ENCODE data around the gene RPP14. TPM values are rescaled to one million over a fixed set of nuclear protein-coding genes. Genes with fewer than 3 reads are reported as not detected.
A peak's percentile ranks its signal among the peaks of the same experiment; 100 is the strongest.

The RPP14 gene
- total RNA-seq, 2 experiments from 2014 or later = 12.8 to 20.3 TPM

GRCh38 chr3:58358092-58358491 is 52.0 kb downstream of the RPP14 start:
- peaks cover 97% of the 10 kb centered on the region for H3K79me2 ChIP-seq (ENCODE audit: insufficient read depth, low read depth, low read length)
- no peaks in the 10 kb centered on the region for H4K20me1 ChIP-seq (ENCODE audit: insufficient read depth, low read length)
- no peak for DNase-seq (ENCODE audit: low spot score)
- H3K9me3 ChIP-seq (ENCODE audit: low read length) = no peaks in the 10 kb centered on the region
- intact Hi-C loops (cut with micrococcal nuclease; ENCODE audit: unreplicated experiment) = no loop called here
- H3K4me3 ChIP-seq (ENCODE audit: low read depth, low read length, poor library complexity, severe bottlenecking) = no peak overlapping the region
- H3K4me2 ChIP-seq (ENCODE audit: low read length) = no peak overlapping the region
- H3K36me3 ChIP-seq (ENCODE audit: insufficient read depth, low read length) = peaks cover 54% of the 10 kb centered on the region
- ChIA-PET POLR2A (interaction anchor here (0.5 to 13.7 kb wide), 3 partner anchors 8 to 24 kb away, joined by 3 to 711 read pairs (median 4); partner anchors contain the start of gene PXK), CTCF (ENCODE audit: unreplicated experiment) (no interaction called here)
- H3K4me1 ChIP-seq (ENCODE audit: insufficient read depth, low read length, poor library complexity, severe bottlenecking) = peaks cover 72% of the 10 kb centered on the region
- H3K27ac ChIP-seq (ENCODE audit: low read depth, low read length, poor library complexity, severe bottlenecking) = peak overlapping the region; percentile 99
- TF ChIP-seq CTCF (conservative IDR thresholded peaks at IDR 0.05; ENCODE audit: low read length) (peak; percentile 55), EZH2phosphoT487 (IDR thresholded peaks at IDR 0.05; ENCODE audit: borderline replicate concordance, low read depth, low read length) (no peak)
- H3K9me2 ChIP-seq (ENCODE audit: insufficient read depth, low read length) = no peaks in the 10 kb centered on the region
- H2AFZ ChIP-seq (ENCODE audit: low read length) = no peak overlapping the region
- no TSS peak for BruUV-seq (replicated peaks)

GRCh38 chr3:58358808-58359207 is 52.8 kb downstream of the RPP14 start:
- Histone ChIP-seq H3K4me1 (ENCODE audit: insufficient read depth, low read length, poor library complexity, severe bottlenecking) (peaks cover 64% of the 10 kb centered on the region), H3K9me2 (ENCODE audit: insufficient read depth, low read length) (no peaks in the 10 kb centered on the region), H3K36me3 (ENCODE audit: insufficient read depth, low read length) (peaks cover 53% of the 10 kb centered on the region), H3K4me3 (ENCODE audit: low read depth, low read length, poor library complexity, severe bottlenecking) (no peak overlapping the region), H2AFZ (ENCODE audit: low read length) (no peak overlapping the region), H3K79me2 (ENCODE audit: insufficient read depth, low read depth, low read length) (peaks cover 97% of the 10 kb centered on the region), H3K9me3 (ENCODE audit: low read length) (no peaks in the 10 kb centered on the region), H3K4me2 (ENCODE audit: low read length) (no peak overlapping the region), H3K27ac (ENCODE audit: low read depth, low read length, poor library complexity, severe bottlenecking) (no peak overlapping the region), H4K20me1 (ENCODE audit: insufficient read depth, low read length) (no peaks in the 10 kb centered on the region)
- ChIA-PET POLR2A (interaction anchor here (1.4 to 2.3 kb wide), 2 partner anchors 9 to 11 kb away, joined by 6 to 9 read pairs; no protein-coding TSS in a partner anchor), CTCF (ENCODE audit: unreplicated experiment) (no interaction called here)
- TF ChIP-seq CTCF (conservative IDR thresholded peaks at IDR 0.05; ENCODE audit: low read length) = no peak
- TF ChIP-seq EZH2phosphoT487 (IDR thresholded peaks at IDR 0.05; ENCODE audit: borderline replicate concordance, low read depth, low read length) = no peak
- intact Hi-C loops (cut with micrococcal nuclease; ENCODE audit: unreplicated experiment) = no loop called here
- BruUV-seq (replicated peaks) = no TSS peak
- DNase-seq (ENCODE audit: low spot score) = no peak

- H3K9me3 ChIP-seq (ENCODE audit: low read length) = no peaks in the 10 kb centered on the region
- peaks cover 57% of the 10 kb centered on the region for H3K36me3 ChIP-seq (ENCODE audit: insufficient read depth, low read length)
- peaks cover 1% of the 10 kb centered on the region; the same call in 1 of the 2 replicates for H4K20me1 ChIP-seq (ENCODE audit: insufficient read depth, low read length)
- H3K4me2 ChIP-seq (ENCODE audit: low read length) = no peak overlapping the region
- ChIA-PET POLR2A (interaction anchor here (0.7 to 2.3 kb wide), 4 partner anchors 10 to 55 kb away, joined by 3 to 9 read pairs (median 4); no protein-coding TSS in a partner anchor), CTCF (ENCODE audit: unreplicated experiment) (no interaction called here)
- H3K4me3 ChIP-seq (ENCODE audit: low read depth, low read length, poor library complexity, severe bottlenecking) = no peak overlapping the region
- BruUV-seq (replicated peaks) = no TSS peak
- H3K27ac ChIP-seq (ENCODE audit: low read depth, low read length, poor library complexity, severe bottlenecking) = no peak overlapping the region
- H2AFZ ChIP-seq (ENCODE audit: low read length) = no peak overlapping the region
- H3K4me1 ChIP-seq (ENCODE audit: insufficient read depth, low read length, poor library complexity, severe bottlenecking) = peaks cover 56% of the 10 kb centered on the region
- TF ChIP-seq CTCF (conservative IDR thresholded peaks at IDR 0.05; ENCODE audit: low read length) (no peak), EZH2phosphoT487 (IDR thresholded peaks at IDR 0.05; ENCODE audit: borderline replicate concordance, low read depth, low read length) (no peak)
- H3K79me2 ChIP-seq (ENCODE audit: insufficient read depth, low read depth, low read length) = peaks cover 97% of the 10 kb centered on the region
- no peaks in the 10 kb centered on the region for H3K9me2 ChIP-seq (ENCODE audit: insufficient read depth, low read length)
- no peak for DNase-seq (ENCODE audit: low spot score)
- intact Hi-C loops (cut with micrococcal nuclease; ENCODE audit: unreplicated experiment) = no loop called here
These were observed 53.6 kb downstream of the RPP14 start for GRCh38 chr3:58359621-58360020.

All from OCI-LY7 (cell line).